HEK293 (cell line): Measurements from ENCODE around the gene TMEM41B.
A peak's percentile ranks its signal among the peaks of the same experiment; 100 is the strongest.

Experiments
- BCL11B ChIP-seq: fragments of 450-650 bp; formaldehyde crosslinking; IDR thresholded peaks from 2 replicates; pipeline ENCODE4 v1.5.1; 2016; ENCODE audit warnings: low read depth, missing biosample characterization, missing genetic modification characterization
- FEZF1 ChIP-seq: fragments of 450-650 bp; formaldehyde crosslinking; IDR thresholded peaks from 2 replicates; pipeline ENCODE4 v1.5.1; 2016; ENCODE audit warnings: missing biosample characterization, missing genetic modification characterization
- GLI2 ChIP-seq: fragments of 450-650 bp; formaldehyde crosslinking; IDR thresholded peaks from 2 replicates; pipeline ENCODE4; 2017; ENCODE audit warnings: missing biosample characterization, missing genetic modification characterization, low read depth, borderline replicate concordance
- GLIS2 ChIP-seq: fragments of 450-650 bp; formaldehyde crosslinking; IDR thresholded peaks from 2 replicates; pipeline ENCODE4 v1.5.1; 2016; ENCODE audit warnings: missing biosample characterization, missing genetic modification characterization
- HIC1 ChIP-seq: fragments of 450-650 bp; formaldehyde crosslinking; IDR thresholded peaks from 2 replicates; pipeline ENCODE4 v1.5.1; 2016; ENCODE audit warnings: missing biosample characterization, missing genetic modification characterization
- KLF1 ChIP-seq: fragments of 450-650 bp; formaldehyde crosslinking; IDR thresholded peaks from 2 replicates; pipeline ENCODE4 v1.5.1; 2016; ENCODE audit warnings: missing biosample characterization, missing genetic modification characterization
- KLF9 ChIP-seq: fragments of 450-650 bp; formaldehyde crosslinking; IDR thresholded peaks from 2 replicates; pipeline ENCODE4 v1.5.1; 2016; ENCODE audit warnings: missing biosample characterization, missing genetic modification characterization, low read depth
- OSR2 ChIP-seq: fragments of 450-650 bp; formaldehyde crosslinking; IDR thresholded peaks from 2 replicates; pipeline ENCODE4 v1.5.1; 2016; ENCODE audit warnings: missing biosample characterization, missing genetic modification characterization
- RBAK ChIP-seq: fragments of 450-650 bp; formaldehyde crosslinking; IDR thresholded peaks from 2 replicates; pipeline ENCODE4 v1.5.1; 2016; ENCODE audit warnings: missing biosample characterization, missing genetic modification characterization
- SP7 ChIP-seq: fragments of 450-650 bp; formaldehyde crosslinking; IDR thresholded peaks from 2 replicates; pipeline ENCODE4 v1.5.1; 2016; ENCODE audit warnings: missing biosample characterization, missing genetic modification characterization
- WT1 ChIP-seq: fragments of 450-650 bp; formaldehyde crosslinking; IDR thresholded peaks from 2 replicates; pipeline ENCODE4 v1.5.1; 2016; ENCODE audit warnings: missing biosample characterization, missing genetic modification characterization
- ZBTB10 ChIP-seq: fragments of 450-650 bp; formaldehyde crosslinking; IDR thresholded peaks from 2 replicates; pipeline ENCODE4 v1.5.1; 2016; ENCODE audit warnings: missing biosample characterization, missing genetic modification characterization
- ZBTB21 ChIP-seq: fragments of 450-650 bp; formaldehyde crosslinking; IDR thresholded peaks from 2 replicates; pipeline ENCODE4 v1.5.1; 2017; ENCODE audit warnings: missing biosample characterization, missing genetic modification characterization
- ZBTB6 ChIP-seq: fragments of 450-650 bp; formaldehyde crosslinking; IDR thresholded peaks from 2 replicates; pipeline ENCODE4 v1.5.1; 2017; ENCODE audit warnings: missing biosample characterization, missing genetic modification characterization
- ZBTB7A ChIP-seq: fragments of 450-650 bp; formaldehyde crosslinking; IDR thresholded peaks from 2 replicates; pipeline ENCODE4 v1.5.1; 2016; ENCODE audit warnings: low read depth, missing biosample characterization, missing genetic modification characterization
- ZNF169 ChIP-seq: fragments of 450-650 bp; formaldehyde crosslinking; IDR thresholded peaks from 2 replicates; pipeline ENCODE4 v1.5.1; 2016; ENCODE audit warnings: missing biosample characterization, missing genetic modification characterization
- ZNF2 ChIP-seq: fragments of 450-650 bp; formaldehyde crosslinking; IDR thresholded peaks from 2 replicates; pipeline ENCODE4 v1.5.1; 2016; ENCODE audit warnings: missing biosample characterization, missing genetic modification characterization
- ZNF23 ChIP-seq: fragments of 450-650 bp; formaldehyde crosslinking; IDR thresholded peaks from 2 replicates; pipeline ENCODE4 v1.5.1; 2016; ENCODE audit warnings: missing biosample characterization, missing genetic modification characterization, borderline replicate concordance
- ZNF341 ChIP-seq: fragments of 450-650 bp; formaldehyde crosslinking; IDR thresholded peaks from 2 replicates; pipeline ENCODE4; 2016; ENCODE audit warnings: low read depth, missing biosample characterization, missing genetic modification characterization
- ZNF423 ChIP-seq: fragments of 450-650 bp; formaldehyde crosslinking; IDR thresholded peaks from 2 replicates; pipeline ENCODE4 v1.5.1; 2016; ENCODE audit warnings: missing biosample characterization, missing genetic modification characterization
- ZNF433 ChIP-seq: fragments of 450-650 bp; formaldehyde crosslinking; IDR thresholded peaks from 2 replicates; pipeline ENCODE4 v1.5.1; 2016; ENCODE audit warnings: missing biosample characterization, missing genetic modification characterization, low read depth
- ZNF473 ChIP-seq: fragments of 450-650 bp; formaldehyde crosslinking; IDR thresholded peaks from 2 replicates; pipeline ENCODE4 v1.5.1; 2017; ENCODE audit warnings: missing biosample characterization, missing genetic modification characterization
- ZNF549 ChIP-seq: fragments of 450-650 bp; IDR thresholded peaks from 2 replicates; pipeline ENCODE4 v1.5.1; 2018; ENCODE audit warnings: missing biosample characterization, missing genetic modification characterization, mild to moderate bottlenecking, inconsistent platforms, moderate library complexity
- ZNF670 ChIP-seq: fragments of 450-650 bp; formaldehyde crosslinking; IDR thresholded peaks from 2 replicates; pipeline ENCODE4 v1.5.1; 2016; ENCODE audit warnings: missing biosample characterization, missing genetic modification characterization, low read depth
- ZNF704 ChIP-seq: fragments of 450-650 bp; formaldehyde crosslinking; IDR thresholded peaks from 2 replicates; pipeline ENCODE4 v1.5.1; 2016; ENCODE audit warnings: missing biosample characterization, missing genetic modification characterization
- ZNF768 ChIP-seq: fragments of 450-650 bp; formaldehyde crosslinking; IDR thresholded peaks from 2 replicates; pipeline ENCODE4 v1.5.1; 2018; ENCODE audit warnings: missing biosample characterization, mild to moderate bottlenecking, missing genetic modification characterization
- ZNF843 ChIP-seq: fragments of 450-650 bp; formaldehyde crosslinking; IDR thresholded peaks from 2 replicates; pipeline ENCODE4 v1.5.1; 2016; ENCODE audit warnings: missing biosample characterization, missing genetic modification characterization
- ZSCAN30 ChIP-seq: fragments of 450-650 bp; IDR thresholded peaks from 2 replicates; pipeline ENCODE4 v1.5.1; 2018; ENCODE audit warnings: missing biosample characterization, mild to moderate bottlenecking, missing genetic modification characterization, moderate library complexity
- TF ChIP-seq, protein P1 (sequence below): fragments of 450-650 bp; formaldehyde crosslinking; IDR thresholded peaks from 2 replicates; pipeline ENCODE4 v1.5.0; 2017; ENCODE audit warnings: missing biosample characterization, missing genetic modification characterization, borderline replicate concordance

TMEM41B gene

GRCh38 chr11:9314291-9315077 is at the start of gene TMEM41B (continued):
- no peak for TF ChIP-seq ZNF473 (tag by site-specific recombination)
- 0 out of 2 replicates have a peak, but pooled peaks have one; percentile 58 for TF ChIP-seq ZBTB7A (tag by site-specific recombination)
- no peak for TF ChIP-seq ZNF768 (tag by site-specific recombination)
- peak; percentile 97 for TF ChIP-seq BCL11B (tag by site-specific recombination)
- TF ChIP-seq WT1 (tag by site-specific recombination): 0 out of 2 replicates have a peak, but pooled peaks have one; percentile 32
- peak; percentile 59; the same call in 1 of the 2 replicates for TF ChIP-seq KLF1
- TF ChIP-seq ZSCAN30: peak; percentile 47; the same call in 1 of the 2 replicates
- TF ChIP-seq KLF9 (tag by site-specific recombination): peak; percentile 83
- TF ChIP-seq ZNF704: no peak
- 0 out of 2 replicates have a peak, but pooled peaks have one; percentile 34 for TF ChIP-seq ZNF423 (tag by site-specific recombination)
- TF ChIP-seq HIC1 (tag by site-specific recombination): peak; percentile 63; the same call in 1 of the 2 replicates
- peak; percentile 69 for TF ChIP-seq SP7 (tag by site-specific recombination)
- no peak for TF ChIP-seq ZNF169 (tag by site-specific recombination)
- no peak for TF ChIP-seq ZBTB6 (tag by site-specific recombination)
- peak; percentile 95 for TF ChIP-seq GLIS2
- TF ChIP-seq ZNF433 (tag by site-specific recombination): no peak
- peak; percentile 81 for TF ChIP-seq ZBTB10 (tag by site-specific recombination)
- peak; percentile 52; the same call in 1 of the 2 replicates for TF ChIP-seq FEZF1 (tag by site-specific recombination)
- no peak for TF ChIP-seq RBAK
- TF ChIP-seq ZNF549 (tag by site-specific recombination): no peak
- peak; percentile 35; the same call in 1 of the 2 replicates for TF ChIP-seq ZBTB21 (tag by site-specific recombination)
- TF ChIP-seq GLI2 (tag by site-specific recombination): no peak
- TF ChIP-seq ZNF23: no peak
- TF ChIP-seq ZNF843: peak; percentile 28; the same call in 1 of the 2 replicates
- no peak for TF ChIP-seq OSR2 (tag by site-specific recombination)
- no peak for TF ChIP-seq ZNF341 (tag by site-specific recombination)
- TF ChIP-seq, protein P1, sequence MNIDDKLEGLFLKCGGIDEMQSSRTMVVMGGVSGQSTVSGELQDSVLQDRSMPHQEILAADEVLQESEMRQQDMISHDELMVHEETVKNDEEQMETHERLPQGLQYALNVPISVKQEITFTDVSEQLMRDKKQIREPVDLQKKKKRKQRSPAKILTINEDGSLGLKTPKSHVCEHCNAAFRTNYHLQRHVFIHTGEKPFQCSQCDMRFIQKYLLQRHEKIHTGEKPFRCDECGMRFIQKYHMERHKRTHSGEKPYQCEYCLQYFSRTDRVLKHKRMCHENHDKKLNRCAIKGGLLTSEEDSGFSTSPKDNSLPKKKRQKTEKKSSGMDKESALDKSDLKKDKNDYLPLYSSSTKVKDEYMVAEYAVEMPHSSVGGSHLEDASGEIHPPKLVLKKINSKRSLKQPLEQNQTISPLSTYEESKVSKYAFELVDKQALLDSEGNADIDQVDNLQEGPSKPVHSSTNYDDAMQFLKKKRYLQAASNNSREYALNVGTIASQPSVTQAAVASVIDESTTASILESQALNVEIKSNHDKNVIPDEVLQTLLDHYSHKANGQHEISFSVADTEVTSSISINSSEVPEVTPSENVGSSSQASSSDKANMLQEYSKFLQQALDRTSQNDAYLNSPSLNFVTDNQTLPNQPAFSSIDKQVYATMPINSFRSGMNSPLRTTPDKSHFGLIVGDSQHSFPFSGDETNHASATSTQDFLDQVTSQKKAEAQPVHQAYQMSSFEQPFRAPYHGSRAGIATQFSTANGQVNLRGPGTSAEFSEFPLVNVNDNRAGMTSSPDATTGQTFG: no peak
- peak; percentile 63; the same call in 1 of the 2 replicates for TF ChIP-seq ZNF2 (tag by site-specific recombination)
- TF ChIP-seq ZNF670 (tag by site-specific recombination): no peak
